SK-N-MC (cell line): ENCODE data around the gene C1QTNF5.

Experiments
- EZH2 ChIP-seq: fragments of 200-600 bp; sonication (generic); IDR thresholded peaks from one replicate; pipeline ENCODE4 v1.6.1; 2017; ENCODE audit warnings: antibody characterized with exemption
- FOXP2 ChIP-seq: optimal IDR thresholded peaks from 2 replicates; pipeline ENCODE3; 2011; ENCODE audit warnings: mild to moderate bottlenecking, moderate library complexity; ENCODE audit not compliant: insufficient read depth; ENCODE audit errors: extremely low read length, control extremely low read depth
- POLR2AphosphoS5 ChIP-seq: IDR thresholded peaks from 2 replicates; pipeline ENCODE4 v1.6.1; 2012; ENCODE audit warnings: mild to moderate bottlenecking, low read depth, low read length, borderline replicate concordance

DNA sequence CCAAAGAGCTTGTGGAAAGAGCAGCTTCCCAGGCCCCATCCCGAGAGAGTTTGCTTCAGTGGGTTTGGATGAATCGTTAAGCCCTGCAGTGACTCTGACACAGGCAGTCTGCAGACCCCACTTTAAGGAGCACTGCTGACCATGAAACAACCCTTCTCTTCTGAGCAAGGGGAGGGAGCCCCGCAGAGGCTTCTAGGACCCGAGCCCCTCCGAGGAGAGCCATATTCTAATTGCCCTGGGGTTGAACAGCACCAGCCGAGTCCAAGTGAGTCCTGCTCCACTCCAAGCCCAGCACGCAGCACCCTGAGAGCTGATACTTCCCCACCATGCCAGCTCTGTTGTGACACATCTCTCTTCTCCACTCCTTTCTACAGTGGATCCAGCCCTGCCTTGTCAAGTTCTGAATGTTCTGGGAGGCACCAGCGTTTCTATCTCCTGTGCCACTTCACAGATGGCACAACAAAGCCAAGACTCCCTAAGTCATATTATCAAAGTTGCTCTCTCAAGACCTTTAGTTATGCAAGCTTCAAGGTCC lies 30.5 kb upstream of the C1QTNF5 start:
- TF ChIP-seq POLR2AphosphoS5 (no peak), EZH2 (no peak), FOXP2 (no peak)
